ENCODE results near the gene INAFM2. TPM values are rescaled to one million over a fixed set of nuclear protein-coding genes. Genes with fewer than 3 reads are reported as not detected.
A peak's percentile ranks its signal among the peaks of the same experiment; 100 is the strongest.

The INAFM2 gene
- total RNA-seq, 2 donors from 2014 or later = 53.4 to 76.6 TPM

GRCh38 chr15:40301467-40302179 is 21.9 kb upstream of the INAFM2 start:
- intact Hi-C loops (cut with DNase I) = no loop called here
- DNase-seq (no peak), ATAC-seq (peak; percentile 32 to 65)

DNA sequence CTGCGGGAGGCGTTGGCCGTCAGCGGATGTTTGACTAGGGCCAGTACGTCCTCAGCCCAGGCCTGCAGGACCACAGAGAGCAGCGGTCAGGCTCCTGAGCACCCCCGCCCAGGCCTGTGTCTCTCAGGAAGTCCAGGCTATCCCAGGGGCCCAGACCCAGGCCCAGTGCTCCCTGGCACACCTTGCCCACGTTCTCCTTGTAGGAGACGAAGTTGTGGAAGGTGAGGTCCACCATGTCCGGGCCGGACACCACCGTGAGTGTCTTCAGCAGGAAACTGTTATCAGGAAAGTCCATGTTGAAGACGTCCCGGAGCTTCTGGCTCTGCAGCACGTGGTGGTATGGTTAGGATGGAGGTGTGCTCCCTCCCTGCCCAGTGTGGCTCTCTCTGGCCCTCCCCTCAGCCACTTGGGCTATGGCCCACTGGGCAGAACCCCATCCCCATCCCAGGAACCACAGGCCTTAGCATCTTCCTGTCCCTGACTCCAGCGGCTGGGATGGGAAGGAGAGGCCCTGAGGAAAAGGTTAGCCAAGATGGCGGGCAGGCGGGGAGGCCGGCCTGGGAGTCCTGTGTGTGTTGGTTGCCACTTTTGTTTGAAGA is 21.1 kb upstream of the INAFM2 start:
- intact Hi-C loops (cut with DNase I) = no loop called here
- peak; percentile 19 for DNase-seq
- ATAC-seq = no peak

DNA sequence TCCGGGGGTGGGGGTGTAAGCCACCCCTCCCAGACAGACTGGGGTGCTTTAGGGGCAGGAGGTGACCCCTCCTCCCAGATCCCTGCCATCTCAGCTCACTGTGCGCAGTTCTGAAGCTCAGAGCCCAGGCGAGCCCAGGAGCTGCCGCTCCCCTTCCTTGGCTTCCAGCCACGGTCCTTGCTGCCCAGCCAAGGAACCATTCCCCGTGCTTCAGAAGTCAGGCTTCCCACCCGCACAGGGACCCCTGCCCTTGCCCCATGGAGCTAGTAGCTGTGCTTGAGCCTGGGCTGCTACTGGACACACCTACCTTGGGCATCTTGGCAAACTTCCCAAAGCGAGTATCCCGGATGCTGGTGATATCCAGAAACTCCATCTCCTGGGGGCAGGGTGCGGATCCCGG is 20.5 kb upstream of the INAFM2 start:
- ATAC-seq = no peak
- intact Hi-C loops (cut with DNase I) = no loop called here
- peak; percentile 31 for DNase-seq

- intact Hi-C loops (cut with DNase I) = no loop called here
- DNase-seq (peak; percentile 2), ATAC-seq (no peak)
Observed at GRCh38 chr15:40303576-40303975, 19.9 kb upstream of the INAFM2 start.

- intact Hi-C loops (cut with DNase I) = no loop called here
- DNase-seq = peak; percentile 1
Observed at GRCh38 chr15:40305281-40305680, 18.2 kb upstream of the INAFM2 start.

DNA sequence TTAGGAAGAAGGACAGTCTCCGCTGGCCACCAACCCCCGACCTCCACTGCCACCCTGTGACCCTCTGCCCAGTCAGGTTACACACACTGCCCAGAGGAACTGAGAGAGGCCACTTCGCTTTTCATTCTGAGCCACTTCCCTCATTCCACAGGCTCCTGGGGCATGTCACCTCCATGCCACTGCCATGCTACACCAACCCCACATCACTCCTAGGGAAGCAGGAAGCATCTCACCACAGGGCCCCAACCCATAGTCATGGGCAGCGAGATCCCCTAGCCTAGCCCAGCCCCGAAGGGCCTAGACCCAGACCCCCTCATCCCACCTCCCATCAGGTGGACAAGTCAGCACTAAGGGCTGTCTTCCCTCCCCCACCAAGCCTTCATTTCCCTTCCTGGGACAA is 17.1 kb upstream of the INAFM2 start:
- intact Hi-C loops (cut with DNase I) = no loop called here
- peak; percentile 8 for DNase-seq
- peak in 1 of 2 donors; percentile 9 for ATAC-seq

More at GRCh38 chr15:40305281-40305680, 18.2 kb upstream of the INAFM2 start:
- ATAC-seq = no peak

- intact Hi-C loops (cut with DNase I) = no loop called here
- peak; percentile 12 for DNase-seq
Observed at GRCh38 chr15:40306908-40307307, 16.6 kb upstream of the INAFM2 start.

DNA sequence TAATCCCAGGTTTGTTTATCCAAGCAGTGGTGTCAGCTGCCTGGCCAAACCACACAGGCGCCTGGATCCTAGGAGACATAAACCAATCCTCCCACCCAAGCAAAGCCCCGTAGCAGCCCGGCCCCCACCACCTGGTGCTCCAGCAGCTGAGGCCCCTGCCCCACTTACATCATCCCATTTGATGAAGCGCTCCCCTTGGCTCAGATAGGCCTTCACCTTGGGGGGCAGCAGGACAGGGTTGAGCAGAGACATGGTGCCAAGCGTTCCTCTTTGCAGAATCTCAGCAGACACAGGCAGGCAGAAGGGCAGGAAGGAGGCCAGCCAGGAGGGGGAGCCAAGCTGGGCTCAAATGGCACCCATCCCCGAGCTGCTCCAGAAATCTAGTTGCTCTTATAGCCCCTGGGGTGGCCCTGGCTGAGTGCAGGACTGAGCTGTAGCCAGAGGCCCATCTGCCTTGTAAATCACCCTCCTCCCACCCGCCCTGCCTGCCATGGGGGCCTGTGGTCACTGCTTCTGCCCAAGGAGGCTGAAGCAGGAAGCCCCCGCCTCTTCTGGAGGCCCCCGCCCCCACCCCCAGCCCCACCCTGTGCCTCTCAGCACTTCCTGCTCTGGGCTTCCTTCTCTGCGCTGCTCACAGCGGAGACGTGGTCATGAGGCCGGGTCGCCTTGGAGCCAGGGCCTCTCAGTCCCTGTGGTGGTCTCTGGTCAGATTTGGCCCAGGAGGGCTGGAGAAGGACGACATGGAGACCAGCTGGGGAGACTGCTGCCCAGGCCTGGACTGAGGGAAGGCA is 15.9 kb upstream of the INAFM2 start, which contains the start of gene PLCB2:
Gene PLCB2 (minus strand): TSS at position 515 of the 791 bp plus-strand sequence. CDS start 263 bp downstream, at position 252.
- peak; percentile 48 to 67 for ATAC-seq
- intact Hi-C loops (cut with DNase I) = no loop called here
- peak; percentile 47 for DNase-seq

More at GRCh38 chr15:40306908-40307307, 16.6 kb upstream of the INAFM2 start:
- ATAC-seq = no peak

DNA sequence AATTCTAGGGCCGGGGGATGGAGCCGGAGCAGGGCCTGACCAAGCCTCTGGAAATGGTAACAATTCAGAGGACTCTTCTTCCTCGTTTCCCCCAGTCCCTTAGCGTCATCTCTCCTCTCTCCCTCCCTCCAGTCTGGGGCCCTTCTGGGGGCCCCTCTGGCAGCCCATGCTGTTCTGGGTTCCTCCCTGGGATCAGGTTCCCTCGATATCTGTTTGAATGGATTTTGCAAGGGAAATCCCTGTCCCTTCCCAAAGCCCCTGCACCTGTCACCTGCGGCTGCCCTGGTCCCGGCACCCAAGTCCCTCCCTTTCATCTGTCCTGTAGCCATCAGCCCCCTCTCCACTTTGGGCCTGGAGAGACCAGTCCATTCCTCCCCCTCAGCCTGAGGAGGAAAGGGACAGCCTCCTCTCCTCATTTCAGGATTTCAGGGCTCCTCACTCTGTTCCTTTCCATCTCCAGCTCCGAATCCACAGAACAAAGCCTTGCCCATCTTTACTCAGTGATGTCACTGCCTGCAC is 14.1 kb upstream of the INAFM2 start:
- intact Hi-C loops (cut with DNase I) = no loop called here
- DNase-seq (peak; percentile 3), ATAC-seq (no peak)

DNA sequence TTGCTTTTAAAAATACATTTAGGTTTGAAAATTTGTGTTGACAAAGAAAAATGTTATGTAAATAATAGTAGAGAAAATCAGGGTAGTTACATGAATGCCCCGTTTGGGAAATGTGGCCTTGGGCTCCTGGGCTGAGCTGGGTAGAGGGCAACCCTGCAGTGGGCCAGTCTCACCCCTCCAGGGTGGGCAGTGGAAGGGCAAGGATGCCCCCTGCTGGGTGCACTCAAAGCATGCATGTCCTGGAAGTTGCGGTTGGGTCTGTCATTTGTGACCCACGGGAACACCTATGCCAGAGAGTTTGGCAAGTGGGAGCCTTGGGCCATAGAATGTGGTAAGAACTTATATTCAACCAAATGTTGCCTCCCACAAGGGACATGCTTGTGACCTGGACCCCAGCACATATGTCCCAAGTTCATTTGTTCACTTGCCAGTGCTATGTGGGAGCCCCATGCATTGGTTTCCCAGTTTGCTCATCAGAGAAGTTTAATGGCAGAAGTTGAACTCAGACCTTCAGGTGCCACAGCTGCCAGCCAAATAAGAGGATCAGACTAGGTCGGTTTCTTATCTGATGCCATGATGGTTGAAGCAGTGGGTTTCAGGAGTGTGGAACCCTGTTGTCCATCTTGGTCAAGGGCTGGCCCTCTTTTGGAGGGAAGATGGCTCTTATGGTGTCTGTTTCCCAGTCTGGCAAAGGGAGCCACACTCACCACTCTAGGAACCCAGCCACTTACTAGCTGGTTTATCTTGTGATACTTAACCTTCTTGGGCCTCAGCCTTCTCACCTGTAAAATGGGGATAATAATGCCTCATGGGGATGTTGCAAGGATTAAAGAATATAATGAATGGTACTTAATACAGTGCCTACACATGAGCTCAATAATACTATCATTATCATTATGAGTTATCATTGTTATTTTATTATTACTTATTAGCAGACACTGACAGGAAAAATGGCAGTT is 13.2 kb upstream of the INAFM2 start:
- DNase-seq (peak; percentile 62), ATAC-seq (peak; percentile 51 to 66)
- intact Hi-C loops (cut with DNase I) = loop anchor here in 1 of 2 donors (2.0 kb wide), 1 partner anchor 31 kb away; no protein-coding TSS in a partner anchor

GRCh38 chr15:40310993-40311392 is 12.5 kb upstream of the INAFM2 start:
- peak; percentile 8 for DNase-seq
- intact Hi-C loops (cut with DNase I) = loop anchor here in 1 of 2 donors (2.0 kb wide), 1 partner anchor 32 kb away; no protein-coding TSS in a partner anchor
- ATAC-seq = no peak

- DNase-seq (peak; percentile 14), ATAC-seq (no peak)
- intact Hi-C loops (cut with DNase I) = no loop called here
Observed at GRCh38 chr15:40312370-40313158, 10.9 kb upstream of the INAFM2 start.

GRCh38 chr15:40313531-40314398 is 9.7 kb upstream of the INAFM2 start:
- peak; percentile 62 for DNase-seq
- peak; percentile 77 to 78 for ATAC-seq
- intact Hi-C loops (cut with DNase I) = no loop called here

GRCh38 chr15:40314723-40315276 is 8.7 kb upstream of the INAFM2 start:
- intact Hi-C loops (cut with DNase I) = no loop called here
- DNase-seq = peak; percentile 3
- ATAC-seq = no peak

- DNase-seq (no peak), ATAC-seq (no peak)
- intact Hi-C loops (cut with DNase I) = no loop called here
Observed at GRCh38 chr15:40316931-40317330, 6.6 kb upstream of the INAFM2 start.

DNA sequence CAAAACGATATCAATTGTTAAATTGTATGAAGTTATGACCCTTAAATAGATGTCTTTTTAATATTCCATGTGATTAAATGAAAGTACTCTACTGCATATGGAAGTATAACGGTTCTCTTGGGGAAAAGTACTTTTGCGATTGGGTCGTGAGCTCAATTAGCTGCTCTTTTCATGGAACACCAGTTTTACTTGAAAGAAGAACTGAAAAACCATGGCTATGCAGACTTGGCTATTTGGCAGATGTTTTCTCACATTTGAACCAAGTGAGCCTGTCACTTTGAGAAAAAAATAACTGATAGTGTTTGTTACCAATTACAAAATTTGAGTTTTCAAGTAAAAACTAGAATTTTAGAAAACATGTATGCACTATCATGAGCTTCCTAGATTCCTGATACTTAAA is 5.9 kb upstream of the INAFM2 start:
- intact Hi-C loops (cut with DNase I) = no loop called here
- ATAC-seq (no peak), DNase-seq (no peak)

Measured in left cardiac atrium (tissue), 4 donors.